K562 (cell line): ENCODE data around the gene CD320. TPM values are rescaled to one million over a fixed set of nuclear protein-coding genes. Genes with fewer than 3 reads are reported as not detected.

Source experiments
- ATAC-seq: fragments of 200-7000 bp; cut with Tn5 transposase; 3 replicates; pipeline ENCODE4 v1.9.1; 2020; ENCODE audit warnings: moderate library complexity
- BruUV-seq: library from RNA; stranded (reverse); fragments of 400-500 nt; replicated peaks from 2 replicates; lab custom pipeline; 2021; lab: Mats Ljungman, UMichigan
- CTCF ChIA-PET: fragments of 300-600 bp; formaldehyde crosslinking; extraction: SDS; loops from one replicate; lab custom pipeline; 2021; ENCODE audit warnings: low intra/inter-chr PET ratio; lab: Yijun Ruan, JAX
- POLR2A ChIA-PET: fragments of 300-600, 350-650 bp; sonication (Branson Sonifier 250); formaldehyde crosslinking; extraction: SDS; loops from one replicate; lab custom pipeline; 2021; ENCODE audit warnings: antibody characterized with exemption, inconsistent platforms; lab: Yijun Ruan, JAX
- DNase-seq, 4 experiments: peaks; one replicate each; pipeline versions ENCODE4 v3.0.0 to v3.0.0-alpha.2; 2011 to 2018; ENCODE audit warnings: low spot score in 3 of 4, mixed read lengths in 3 of 4; ENCODE audit errors: extremely low read depth in 1 of 4
- FAIRE-seq: peaks from 2 replicates; lab custom pipeline; 2011; peaks lifted over from hg19 to GRCh38; lab: Jason Lieb, UNC
- H2AFZ ChIP-seq: 2 replicates; pipeline ENCODE4 v1.6.0; 2011; ENCODE audit warnings: low read depth, low read length, control low read depth, inconsistent platforms
- H3K27ac ChIP-seq: fragments of 200-600 bp; 3 replicates; pipeline ENCODE4 v1.8.0; 2011; ENCODE audit warnings: low read depth, mild to moderate bottlenecking, control low read depth, inconsistent platforms, low read length, moderate library complexity, mixed read lengths; ENCODE audit errors: extremely low read depth
- H3K27me3 ChIP-seq, 2 experiments: fragments of 300-600 bp in 1 of 2; 2 replicates in 1 of 2; 3 replicates in 1 of 2; pipeline versions ENCODE4 v1.6.0 to v1.8.0; 2011; ENCODE audit warnings: inconsistent platforms in 2 of 2, low read length in 2 of 2, mild to moderate bottlenecking in 1 of 2, mixed read lengths in 1 of 2, moderate library complexity in 1 of 2; ENCODE audit not compliant: control insufficient read depth in 2 of 2, insufficient read depth in 2 of 2
- H3K36me3 ChIP-seq: fragments of 300-600 bp; 3 replicates; pipeline ENCODE4 v1.8.0; 2011; ENCODE audit warnings: mild to moderate bottlenecking, low read length, inconsistent platforms; ENCODE audit not compliant: control insufficient read depth, insufficient read depth
- H3K4me1 ChIP-seq, 2 experiments: fragments of 200-600 bp in 1 of 2; replicated peaks in 1 of 2; 2 replicates in 1 of 2; 3 replicates in 1 of 2; pipeline versions ENCODE4 v1.5.1 to v1.8.0; 2011; ENCODE audit warnings: inconsistent platforms in 2 of 2, low read length in 2 of 2, mild to moderate bottlenecking in 1 of 2, mixed read lengths in 1 of 2, moderate library complexity in 1 of 2; ENCODE audit not compliant: control insufficient read depth in 2 of 2, insufficient read depth in 2 of 2
- H3K4me2 ChIP-seq: 2 replicates; pipeline ENCODE4 v1.6.1; 2011; ENCODE audit warnings: low read length, control low read depth, inconsistent platforms, mixed read lengths; ENCODE audit not compliant: insufficient read depth
- H3K4me3 ChIP-seq: fragments of 200-600 bp; sonication (generic), shearing (Covaris generic); 2 replicates; pipeline ENCODE4 v1.5.1; 2016; ENCODE audit warnings: control low read depth, inconsistent platforms
- H3K79me2 ChIP-seq: fragments of 200-600 bp; 3 replicates; pipeline ENCODE4 v1.8.0; 2011; ENCODE audit warnings: low read length, inconsistent platforms; ENCODE audit not compliant: control insufficient read depth, insufficient read depth
- H3K9ac ChIP-seq, 2 experiments: 2 replicates each; pipeline versions ENCODE4 v1.6.0 to v1.6.1; 2011; ENCODE audit warnings: low read depth in 2 of 2, low read length in 2 of 2, control low read depth in 1 of 2, inconsistent platforms in 1 of 2, mild to moderate bottlenecking in 1 of 2, mixed read lengths in 1 of 2; ENCODE audit not compliant: insufficient read depth in 1 of 2
- H3K9me1 ChIP-seq: one replicate; pipeline ENCODE4 v1.6.0; 2011; ENCODE audit warnings: inconsistent platforms, mild to moderate bottlenecking, low read length, moderate library complexity; ENCODE audit not compliant: control insufficient read depth, insufficient read depth
- H3K9me3 ChIP-seq: replicated peaks from 2 replicates; pipeline ENCODE4 v1.5.1; 2011; ENCODE audit warnings: low read depth, low read length, inconsistent platforms; ENCODE audit not compliant: control insufficient read depth, insufficient read depth
- H4K20me1 ChIP-seq: replicated peaks from 2 replicates; pipeline ENCODE4 v1.6.1; 2011; ENCODE audit warnings: low read length, inconsistent platforms, mixed read lengths; ENCODE audit not compliant: control insufficient read depth, insufficient read depth
- ATF7 ChIP-seq: fragments of 450-650 bp; IDR thresholded peaks from 2 replicates; pipeline ENCODE4 v1.7.1; 2014; ENCODE audit warnings: mild to moderate bottlenecking, moderate library complexity
- DNMT1 ChIP-seq: fragments of 450-650 bp; IDR thresholded peaks from 2 replicates; pipeline ENCODE4 v1.6.1; 2016; ENCODE audit warnings: antibody characterized with exemption, mild to moderate bottlenecking
- FOS ChIP-seq: IDR thresholded peaks from 3 replicates; pipeline ENCODE4 v1.6.1; 2011; ENCODE audit not compliant: insufficient read length; ENCODE audit errors: extremely low read depth
- HDAC2 ChIP-seq: fragments of 450-650 bp; IDR thresholded peaks from 2 replicates; pipeline ENCODE4 v1.6.1; 2016; ENCODE audit warnings: mild to moderate bottlenecking
- HOXB6 ChIP-seq: fragments of 250-450 bp; sonication (Bioruptor Pico); IDR thresholded peaks from 2 replicates; pipeline ENCODE4 v1.5.1; 2022; ENCODE audit warnings: mild to moderate bottlenecking, borderline replicate concordance
- IRF9 ChIP-seq: fragments of 450-650 bp; IDR thresholded peaks from 2 replicates; pipeline ENCODE4 v1.6.1; 2016; ENCODE audit warnings: missing biosample characterization, missing genetic modification characterization
- RNF219 ChIP-seq: fragments of 250-450 bp; sonication (Bioruptor Pico); IDR thresholded peaks from 2 replicates; pipeline ENCODE4 v1.5.0; 2022; ENCODE audit warnings: mild to moderate bottlenecking
- SLC30A9 ChIP-seq: fragments of 250-450 bp; sonication (Bioruptor Pico); IDR thresholded peaks from 2 replicates; pipeline ENCODE4 v1.8.0; 2022; ENCODE audit warnings: mild to moderate bottlenecking, moderate library complexity
- ZBTB7A ChIP-seq: IDR thresholded peaks from 2 replicates; pipeline ENCODE4 v1.6.1; 2011; ENCODE audit warnings: low read depth, mild to moderate bottlenecking, low read length, moderate library complexity, borderline replicate concordance; ENCODE audit not compliant: control insufficient read depth
- ZNF609 ChIP-seq: sonication (generic); formaldehyde crosslinking; IDR thresholded peaks from 2 replicates; pipeline ENCODE4 v1.8.1; 2023; ENCODE audit warnings: missing genetic modification reagents, mild to moderate bottlenecking, borderline replicate concordance
- ZNF830 ChIP-seq: fragments of 250-450 bp; sonication (Bioruptor Pico); IDR thresholded peaks from 2 replicates; pipeline ENCODE4 v1.5.0; 2021; ENCODE audit warnings: mild to moderate bottlenecking
- WGBS: fragments of 100-300 bp; shearing (Covaris generic); methylation state at CpG from one replicate; pipeline ENCODE4 v1.1.6; 2016; ENCODE audit warnings: low coverage, mixed read lengths; ENCODE audit not compliant: insufficient coverage; ENCODE audit errors: missing lambda C conversion rate; 5-methylcytosine and 5-hydroxymethylcytosine counted together
- in situ Hi-C: fragments of 300-500 bp; cut with MboI; formaldehyde crosslinking; loops from 4 replicates; pipeline ENCODE4 v1.15.0; 2018; ENCODE audit warnings: inconsistent platforms, mixed read lengths
- intact Hi-C: fragments of 100-400 bp; cut with micrococcal nuclease; formaldehyde crosslinking; loops from 2 replicates; pipeline ENCODE4 v1.14.2; 2022
- polyA plus RNA-seq, 8 experiments: library from polyadenylated mRNA; depleted of rRNA in 4 of 8; stranded (reverse) in 5 of 8; unstranded in 3 of 8; fragments of >200 nt; fragmentation: Nextera tagmentation in 2 of 8; fragmentation: Illumina TruSeq in 1 of 8; extraction: Ambion mirVana in 2 of 8; extraction: Trizol in 1 of 8; gene quantifications; 2 replicates each; pipeline versions ENCODE4 v1.2.1 to v1.2.3, GENCODE V29; 2011 to 2014; ENCODE audit warnings: inconsistent platforms in 1 of 8, missing spikeins in 1 of 8
- total RNA-seq, 7 experiments: library from RNA; depleted of rRNA in 6 of 7; stranded (reverse); fragments of >200 nt in 6 of 7; fragmentation: Illumina TruSeq in 2 of 7; extraction: Trizol in 2 of 7; gene quantifications; 2 replicates each; pipeline versions ENCODE4 v1.2.1 to v1.2.3, GENCODE V29; 2011 to 2021; ENCODE audit warnings: low replicate concordance in 1 of 7

Gene CD320
- total and polyA plus RNA-seq, 9 of the 15 experiments (the other 6 are each of a cell fraction or from before 2014, with no cell fraction given): 0.45 to 94.5 (median 34.4) TPM

GRCh38 chr19:8355631-8356402 lies 47.7 kb upstream of the CD320 start:
- FAIRE-seq (peak; percentile 96), ATAC-seq (peak; percentile 87)
- H3K27ac ChIP-seq: peak overlapping the region; percentile 30; the same call in 2 of the 3 replicates
- TF ChIP-seq IRF9 (tag) (no peak), FOS (peak; percentile 40), SLC30A9 (CRISPR knock-in tag) (no peak), HDAC2 (no peak; the same call in 1 of the 2 replicates), DNMT1 (no peak), RNF219 (CRISPR knock-in tag) (no peak), ZBTB7A (peak; percentile 50; the same call in 1 of the 2 replicates), ZNF830 (CRISPR knock-in tag) (no peak), ZNF609 (CRISPR knock-in tag) (no peak), HOXB6 (CRISPR knock-in tag) (no peak), ATF7 (peak; percentile 48; the same call in 1 of the 2 replicates)

More at GRCh38 chr19:8355631-8356402, 47.7 kb upstream of the CD320 start:
- 13% methylated on average over 6 of the region's 6 CpGs for WGBS
- peaks cover 9 to 18% of the 10 kb centered on the region in 2 experiments; a peak in 4 of 5 replicates for H3K4me1 ChIP-seq
- CTCF ChIA-PET: interaction anchor here (0.6 to 0.8 kb wide), 2 partner anchors 49 to 225 kb away, joined by 3 read pairs; no protein-coding TSS in a partner anchor
- no TSS peak for BruUV-seq
- intact Hi-C loops: no loop called here
- H3K27me3 ChIP-seq: peaks cover 2 to 7% of the 10 kb centered on the region in 2 experiments; a peak in 3 of 5 replicates
- in situ Hi-C loops: loop anchor here (5.0 kb wide), 1 partner anchor 41 kb away; no protein-coding TSS in a partner anchor
- H2AFZ ChIP-seq: peak overlapping the region; percentile 62
- no peaks in the 10 kb centered on the region for H3K9me3 ChIP-seq
- no peaks in the 10 kb centered on the region for H3K79me2 ChIP-seq
- POLR2A ChIA-PET: interaction anchor here (0.6 to 1.5 kb wide), 6 partner anchors 12 to 456 kb away, joined by 3 to 4 read pairs (median 3); partner anchors contain the start of genes NDUFA7, RAB11B and RPS28
- DNase-seq: peak; percentile 37 to 86 (median 57)
- H3K9ac ChIP-seq: no peak overlapping the region
- H3K4me2 ChIP-seq: no peak overlapping the region; the same call in 1 of the 2 replicates
- H3K4me3 ChIP-seq: no peak overlapping the region
- no peaks in the 10 kb centered on the region for H3K9me1 ChIP-seq
- no peaks in the 10 kb centered on the region for H3K36me3 ChIP-seq
- no peaks in the 10 kb centered on the region for H4K20me1 ChIP-seq
